PC-3 (cell line): ENCODE results near the gene PLEKHA6. TPM values are rescaled to one million over a fixed set of nuclear protein-coding genes. Genes with fewer than 3 reads are reported as not detected.

Experiments used
- ATAC-seq: fragments of 200-7000 bp; cut with Tn5 transposase; 2 replicates; pipeline ENCODE4 v1.9.1; 2020; ENCODE audit warnings: mild to moderate bottlenecking, moderate library complexity
- BruUV-seq: library from RNA; stranded (reverse); fragments of 400-500 nt; replicated peaks from 2 replicates; lab custom pipeline; 2021; lab: Mats Ljungman, UMichigan
- CTCF ChIA-PET: fragments of 300-600 bp; sonication (Branson Sonifier 250); formaldehyde crosslinking; loops from one replicate; lab custom pipeline; 2022; ENCODE audit warnings: antibody characterized with exemption; lab: Charles Lee
- POLR2A ChIA-PET: fragments of 300-600 bp; sonication (Branson Sonifier 250); formaldehyde crosslinking; loops from one replicate; lab custom pipeline; 2022; ENCODE audit warnings: antibody characterized with exemption; ENCODE audit not compliant: unreplicated experiment; lab: Charles Lee
- DNase-seq: peaks from one replicate; pipeline ENCODE4 v3.0.0-alpha.2; 2015
- H2AFZ ChIP-seq: fragments of 300-600 bp; sonication (generic); 2 replicates; pipeline ENCODE4 v1.6.0; 2016; ENCODE audit warnings: antibody characterized with exemption, low read length
- H3F3A ChIP-seq: fragments of 300-600 bp; sonication (generic); one replicate; pipeline ENCODE4 v1.6.0; 2017; ENCODE audit warnings: antibody characterized with exemption, low read length, control low read depth, mild to moderate bottlenecking; ENCODE audit not compliant: unreplicated experiment
- H3K27ac ChIP-seq: fragments of 300-600 bp; sonication (generic); 2 replicates; pipeline ENCODE4 v1.5.1; 2016; ENCODE audit warnings: mild to moderate bottlenecking, low read length
- H3K27me3 ChIP-seq: fragments of 300-600 bp; sonication (generic); 2 replicates; pipeline ENCODE4 v1.6.1; 2016; ENCODE audit warnings: low read length, mixed read lengths
- H3K36me3 ChIP-seq: fragments of 300-600 bp; sonication (generic); 2 replicates; pipeline ENCODE4 v1.6.1; 2016; ENCODE audit warnings: low read depth, mixed run types, low read length, mixed read lengths
- H3K4me1 ChIP-seq: fragments of 300-600 bp; sonication (generic); 2 replicates; pipeline ENCODE4 v1.5.1; 2016; ENCODE audit warnings: low read length; ENCODE audit not compliant: insufficient read depth
- H3K4me2 ChIP-seq: fragments of 300-600 bp; sonication (generic); 2 replicates; pipeline ENCODE4 v1.6.0; 2016; ENCODE audit warnings: low read length
- H3K4me3 ChIP-seq: fragments of 300-600 bp; sonication (generic); 2 replicates; pipeline ENCODE4 v1.5.1; 2016; ENCODE audit warnings: mild to moderate bottlenecking, low read length, mixed read lengths
- H3K79me2 ChIP-seq: fragments of 300-600 bp; sonication (generic); 2 replicates; pipeline ENCODE4 v1.6.1; 2017; ENCODE audit warnings: low read length, mixed read lengths
- H3K9ac ChIP-seq: fragments of 300-600 bp; sonication (generic); 2 replicates; pipeline ENCODE4 v1.6.0; 2016; ENCODE audit warnings: mild to moderate bottlenecking, low read length
- H3K9me2 ChIP-seq: fragments of 300-600 bp; sonication (generic); replicated peaks from 2 replicates; pipeline ENCODE4 v1.6.1; 2016; ENCODE audit warnings: mixed run types, low read length, mixed read lengths
- H3K9me3 ChIP-seq: fragments of 300-600 bp; sonication (generic); 2 replicates; pipeline ENCODE4 v1.6.1; 2016; ENCODE audit warnings: low read length, mixed read lengths
- H4K20me1 ChIP-seq: fragments of 300-600 bp; sonication (generic); 2 replicates; pipeline ENCODE4 v1.6.1; 2016; ENCODE audit warnings: low read length, mixed read lengths
- EZH2 ChIP-seq: fragments of 300-600 bp; sonication (generic); IDR thresholded peaks from one replicate; pipeline ENCODE4 v1.6.1; 2017; ENCODE audit warnings: antibody characterized with exemption, mild to moderate bottlenecking, low read length; ENCODE audit not compliant: unreplicated experiment
- EZH2phosphoT487 ChIP-seq: fragments of 300-600 bp; sonication (generic); IDR thresholded peaks from 2 replicates; pipeline ENCODE4 v1.6.1; 2018; ENCODE audit warnings: mild to moderate bottlenecking, antibody characterized with exemption, low read length, borderline replicate concordance
- intact Hi-C: fragments of 100-400 bp; cut with micrococcal nuclease; formaldehyde crosslinking; loops from 2 replicates; pipeline ENCODE4 v1.9.0; 2023
- total RNA-seq: library from RNA; depleted of rRNA; stranded (reverse); fragments of >200 nt; gene quantifications from 2 replicates; pipeline ENCODE4 v1.2.3, GENCODE V29; 2014
- TF ChIP-seq, protein P1 (sequence below): fragments of 300-600 bp; sonication (generic); conservative IDR thresholded peaks from 2 replicates; pipeline ENCODE4 v1.5.1; 2017; ENCODE audit warnings: antibody characterized with exemption, low read depth, mild to moderate bottlenecking, low read length

The PLEKHA6 gene
- total RNA-seq, 1 experiment from 2014 or later = 53.8 TPM

DNA sequence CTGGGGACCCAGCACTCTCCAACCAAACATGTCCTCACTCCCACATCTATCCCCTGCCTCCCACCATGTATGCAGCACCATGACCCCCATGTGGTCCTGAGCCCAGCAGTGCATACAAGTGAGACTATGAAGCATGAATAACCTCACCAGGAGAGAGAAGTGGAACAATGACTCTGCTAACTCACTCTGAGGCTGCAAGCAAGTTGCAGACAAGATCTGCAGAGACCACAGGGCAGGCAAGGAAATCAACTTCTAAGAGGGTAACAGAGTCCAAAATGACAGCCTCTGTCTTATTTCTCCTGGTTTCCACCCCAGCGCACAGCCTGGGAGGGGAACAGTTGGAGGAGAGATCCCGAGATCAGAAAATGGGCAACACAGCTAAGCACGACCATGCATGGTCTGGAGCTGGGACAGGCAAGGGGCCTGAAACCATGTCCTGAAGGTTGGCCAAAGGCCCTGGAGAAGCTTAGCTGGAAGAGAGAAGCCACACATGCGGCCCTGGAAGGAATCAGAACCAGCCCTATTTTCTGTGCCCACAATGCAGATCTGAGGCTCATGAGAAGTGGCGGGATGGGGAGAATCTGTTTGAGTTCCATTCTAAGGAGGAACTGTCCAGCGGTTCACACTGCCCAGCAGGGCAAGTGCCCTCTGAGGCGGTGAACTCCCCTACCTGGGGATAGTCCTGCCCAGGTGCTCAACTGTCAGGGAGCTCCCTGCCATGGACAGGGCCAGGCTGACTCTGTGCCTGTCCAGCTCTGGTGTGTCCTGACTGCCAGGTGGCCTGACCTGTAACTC is 181.0 kb downstream of the PLEKHA6 start:
- no peaks in the 10 kb centered on the region for H3K27me3 ChIP-seq
- H2AFZ ChIP-seq = no peak overlapping the region
- no peak overlapping the region for H3K4me2 ChIP-seq
- no peaks in the 10 kb centered on the region for H3F3A ChIP-seq
- TF ChIP-seq EZH2 = no peak
- POLR2A ChIA-PET = no interaction called here
- no peak overlapping the region for H3K4me3 ChIP-seq
- H3K9me2 ChIP-seq = no peaks in the 10 kb centered on the region
- H3K9me3 ChIP-seq = no peaks in the 10 kb centered on the region
- intact Hi-C loops = no loop called here
- peaks cover 38% of the 10 kb centered on the region for H3K4me1 ChIP-seq
- H3K36me3 ChIP-seq = no peaks in the 10 kb centered on the region; the same call in 1 of the 2 replicates
- CTCF ChIA-PET = no interaction called here
- no peak overlapping the region for H3K9ac ChIP-seq
- H3K79me2 ChIP-seq = peaks cover 27% of the 10 kb centered on the region
- BruUV-seq = no TSS peak
- no peak overlapping the region for H3K27ac ChIP-seq
- DNase-seq (no peak), ATAC-seq (no peak)
- no peaks in the 10 kb centered on the region for H4K20me1 ChIP-seq

DNA sequence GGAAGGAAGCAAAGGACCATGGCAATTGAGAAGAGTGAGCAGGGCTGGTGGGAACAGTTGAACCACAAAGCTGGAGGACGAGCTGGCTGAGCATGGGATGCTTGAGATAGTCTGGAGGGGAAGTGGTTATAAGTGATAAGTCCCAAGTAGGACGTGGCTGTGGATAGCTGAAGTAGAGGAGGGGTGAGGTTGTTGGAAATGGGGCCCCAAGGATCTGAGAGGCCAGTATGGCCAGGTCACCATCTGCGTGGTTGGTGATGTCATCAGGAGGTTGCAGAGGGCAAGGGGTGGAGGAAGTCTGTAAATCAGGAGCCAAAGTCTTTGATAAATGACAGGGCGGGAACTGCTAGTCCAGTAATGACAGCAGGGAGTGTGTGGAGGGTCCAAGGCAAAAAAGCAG is 182.6 kb downstream of the PLEKHA6 start:
- Histone ChIP-seq H3K4me1 (peaks cover 53% of the 10 kb centered on the region), H3K27me3 (no peaks in the 10 kb centered on the region), H3K79me2 (peaks cover 27% of the 10 kb centered on the region), H3F3A (no peaks in the 10 kb centered on the region), H3K36me3 (no peaks in the 10 kb centered on the region; the same call in 1 of the 2 replicates), H3K9me3 (no peaks in the 10 kb centered on the region), H3K27ac (no peak overlapping the region), H3K9me2 (no peaks in the 10 kb centered on the region), H2AFZ (no peak overlapping the region), H3K9ac (no peak overlapping the region), H3K4me3 (no peak overlapping the region), H4K20me1 (no peaks in the 10 kb centered on the region), H3K4me2 (no peak overlapping the region)
- ATAC-seq (no peak), DNase-seq (no peak)
- intact Hi-C loops = no loop called here
- POLR2A ChIA-PET = no interaction called here
- BruUV-seq = no TSS peak
- CTCF ChIA-PET = no interaction called here
- TF ChIP-seq EZH2 (no peak), EZH2phosphoT487 (no peak)
- TF ChIP-seq, protein P1, sequence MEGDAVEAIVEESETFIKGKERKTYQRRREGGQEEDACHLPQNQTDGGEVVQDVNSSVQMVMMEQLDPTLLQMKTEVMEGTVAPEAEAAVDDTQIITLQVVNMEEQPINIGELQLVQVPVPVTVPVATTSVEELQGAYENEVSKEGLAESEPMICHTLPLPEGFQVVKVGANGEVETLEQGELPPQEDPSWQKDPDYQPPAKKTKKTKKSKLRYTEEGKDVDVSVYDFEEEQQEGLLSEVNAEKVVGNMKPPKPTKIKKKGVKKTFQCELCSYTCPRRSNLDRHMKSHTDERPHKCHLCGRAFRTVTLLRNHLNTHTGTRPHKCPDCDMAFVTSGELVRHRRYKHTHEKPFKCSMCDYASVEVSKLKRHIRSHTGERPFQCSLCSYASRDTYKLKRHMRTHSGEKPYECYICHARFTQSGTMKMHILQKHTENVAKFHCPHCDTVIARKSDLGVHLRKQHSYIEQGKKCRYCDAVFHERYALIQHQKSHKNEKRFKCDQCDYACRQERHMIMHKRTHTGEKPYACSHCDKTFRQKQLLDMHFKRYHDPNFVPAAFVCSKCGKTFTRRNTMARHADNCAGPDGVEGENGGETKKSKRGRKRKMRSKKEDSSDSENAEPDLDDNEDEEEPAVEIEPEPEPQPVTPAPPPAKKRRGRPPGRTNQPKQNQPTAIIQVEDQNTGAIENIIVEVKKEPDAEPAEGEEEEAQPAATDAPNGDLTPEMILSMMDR = no peak

DNA sequence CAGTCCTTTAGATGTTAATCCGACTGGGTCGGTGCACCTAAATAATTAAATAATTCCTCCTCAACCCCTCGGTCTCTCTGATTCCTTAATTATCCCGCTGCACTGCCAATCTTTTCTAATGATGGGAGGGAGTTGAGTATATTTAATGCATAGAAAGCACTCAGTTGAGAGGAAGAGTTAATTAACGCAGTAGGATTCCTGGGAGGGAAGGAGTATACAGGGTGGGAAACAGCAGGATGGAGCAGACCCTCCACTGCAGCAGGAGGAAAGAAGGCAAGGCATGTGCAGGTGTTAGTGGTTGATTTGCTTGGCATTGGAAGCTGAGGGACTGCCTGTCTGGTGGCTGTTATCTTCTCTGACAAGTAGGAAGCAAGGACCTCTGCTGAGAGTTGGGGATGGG is 183.7 kb downstream of the PLEKHA6 start:
- Histone ChIP-seq H3F3A (no peaks in the 10 kb centered on the region), H4K20me1 (no peaks in the 10 kb centered on the region), H3K4me2 (peak overlapping the region; percentile 75), H3K36me3 (no peaks in the 10 kb centered on the region; the same call in 1 of the 2 replicates), H3K9me2 (no peaks in the 10 kb centered on the region), H3K9me3 (no peaks in the 10 kb centered on the region), H3K4me1 (peaks cover 61% of the 10 kb centered on the region), H3K9ac (no peak overlapping the region), H3K27ac (no peak overlapping the region), H3K27me3 (no peaks in the 10 kb centered on the region), H3K79me2 (peaks cover 27% of the 10 kb centered on the region), H2AFZ (no peak overlapping the region), H3K4me3 (peak overlapping the region; percentile 51; the same call in 1 of the 2 replicates)
- intact Hi-C loops = no loop called here
- ATAC-seq (no peak), DNase-seq (no peak)
- TF ChIP-seq EZH2 (no peak), EZH2phosphoT487 (no peak)
- TF ChIP-seq, protein P1 = no peak
- no TSS peak for BruUV-seq
- CTCF ChIA-PET = no interaction called here
- POLR2A ChIA-PET = no interaction called here
